Right renal cortex interstitium (tissue), 3 donors: ENCODE data around the gene MICA. TPM values are rescaled to one million over a fixed set of nuclear protein-coding genes. Genes with fewer than 3 reads are reported as not detected.
"Not testable (repeated sequence)": the region's sequence is repeated elsewhere in the genome, so short reads cannot be mapped to it uniquely, and the experiment has no call there.

Source experiments
- DNase-seq, 3 donors: peaks; one replicate each; pipeline ENCODE4 v3.0.0-alpha.2; 2013; ENCODE audit warnings: low read depth in 3 of 3, low spot score in 2 of 3
- polyA plus RNA-seq, 3 donors: library from polyadenylated mRNA; unstranded; fragments of 120-200 nt; gene quantifications; one replicate each; pipeline ENCODE4 v1.2.1, GENCODE V29; 2013; ENCODE audit not compliant: insufficient read length in 3 of 3

MICA gene
- polyA plus RNA-seq, result 10 to 100 TPM in 1 of 3 donors, 1 to 10 TPM in 2; 3.4 to 10.5 (median 6.9) TPM

DNA sequence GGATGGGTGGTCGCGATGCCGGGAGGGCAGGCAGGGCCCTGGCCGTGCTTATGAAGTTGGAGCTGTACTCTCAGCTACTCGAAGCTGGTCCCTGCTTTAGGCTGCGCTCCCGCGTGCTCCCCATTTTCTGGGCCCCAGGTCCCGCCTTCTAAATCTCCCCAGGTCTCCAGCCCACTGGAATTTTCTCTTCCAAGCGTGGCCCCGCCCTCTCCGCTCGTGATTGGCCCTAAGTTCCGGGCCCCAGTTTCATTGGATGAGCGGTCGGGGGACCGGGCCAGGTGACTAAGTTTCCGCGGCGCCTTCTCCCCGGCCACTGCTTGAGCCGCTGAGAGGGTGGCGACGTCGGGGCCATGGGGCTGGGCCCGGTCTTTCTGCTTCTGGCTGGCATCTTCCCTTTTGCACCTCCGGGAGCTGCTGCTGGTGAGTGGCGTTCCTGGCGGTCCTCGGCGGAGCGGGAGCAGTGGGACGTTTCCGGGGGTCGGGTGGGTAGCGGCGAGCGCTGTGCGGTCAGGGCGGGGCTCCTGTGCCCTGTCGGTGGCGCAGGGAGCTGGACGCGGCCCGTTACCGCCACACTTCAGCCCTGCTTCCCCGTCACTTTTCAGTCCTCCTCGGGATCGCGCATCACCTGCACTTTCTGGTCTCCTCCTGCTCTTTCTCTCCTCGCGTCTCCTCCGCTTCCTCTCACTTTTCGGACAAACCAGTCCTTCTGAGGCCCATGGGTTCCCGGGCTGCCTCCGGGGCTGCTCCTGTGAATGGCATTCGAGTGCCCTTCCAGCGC, at the start of gene MICA:
Gene MICA, plus strand, starts transcription at position 313 of the 778 bp plus-strand sequence. Its CDS starts 38 bp downstream, at position 351.
- DNase-seq, result peak in 1 of 3 donors; percentile 81

DNA sequence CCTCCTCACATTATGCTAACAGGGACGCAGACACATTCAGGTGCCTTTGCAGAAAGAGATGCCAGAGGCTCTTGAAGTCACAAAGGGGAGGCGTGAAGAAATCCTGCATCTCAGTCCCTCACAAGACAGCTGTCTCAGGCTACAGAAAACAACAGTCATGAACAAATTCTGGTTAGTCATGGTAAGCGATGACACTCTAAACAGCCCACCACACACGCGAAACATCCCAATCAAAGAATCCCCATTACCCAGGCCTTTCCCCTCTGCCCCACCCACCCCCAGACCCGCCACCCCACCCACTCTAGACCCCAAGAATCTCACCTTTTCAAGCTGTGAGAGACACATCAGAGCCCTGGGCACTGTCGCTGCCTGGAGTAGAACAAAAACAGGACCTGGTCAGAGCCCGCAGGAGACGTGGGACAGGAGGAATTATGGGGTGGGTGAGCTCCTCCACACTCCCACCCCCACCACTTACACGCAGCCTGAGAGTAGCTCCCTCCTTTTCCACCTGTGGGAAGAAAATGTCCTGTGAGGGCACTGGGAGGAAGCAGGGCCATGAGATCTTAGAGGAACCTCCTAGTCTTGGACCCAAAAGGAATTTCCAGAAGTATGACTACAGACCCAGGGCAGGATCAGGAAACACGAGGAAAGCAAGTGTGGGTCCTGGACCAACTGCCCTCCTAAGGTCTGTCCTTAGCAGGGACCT, 49.1 kb upstream of the MICA start:
- no peak for DNase-seq

DNA sequence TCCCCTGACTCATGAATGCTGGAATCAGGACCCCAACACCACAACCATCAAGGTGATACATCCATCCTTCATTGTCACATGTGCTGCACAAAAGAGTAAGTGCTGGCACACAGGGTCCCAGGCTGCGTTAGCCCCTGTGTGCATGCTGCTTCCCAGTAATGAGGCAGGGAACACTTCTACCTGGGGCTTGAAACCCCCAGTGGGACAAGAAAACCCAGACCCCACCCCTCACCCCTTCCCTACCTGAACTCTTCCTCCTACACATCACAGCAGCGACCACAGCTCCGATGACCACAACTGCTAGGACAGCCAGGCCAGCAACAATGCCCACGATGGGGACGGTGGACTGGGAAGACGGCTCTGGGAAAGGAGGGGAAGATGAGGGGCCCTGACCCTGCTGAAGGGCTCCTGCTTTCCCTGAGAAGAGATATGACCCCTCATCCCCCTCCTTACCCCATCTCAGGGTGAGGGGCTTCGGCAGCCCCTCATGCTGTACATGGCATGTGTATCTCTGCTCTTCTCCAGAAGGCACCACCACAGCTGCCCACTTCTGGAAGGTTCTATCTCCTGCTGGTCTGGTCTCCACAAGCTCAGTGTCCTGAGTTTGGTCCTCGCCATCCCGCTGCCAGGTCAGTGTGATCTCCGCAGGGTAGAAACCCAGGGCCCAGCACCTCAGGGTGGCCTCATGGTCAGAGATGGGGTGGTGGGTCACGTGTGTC, 48.4 kb upstream of the MICA start:
- DNase-seq, result no peak

DNA sequence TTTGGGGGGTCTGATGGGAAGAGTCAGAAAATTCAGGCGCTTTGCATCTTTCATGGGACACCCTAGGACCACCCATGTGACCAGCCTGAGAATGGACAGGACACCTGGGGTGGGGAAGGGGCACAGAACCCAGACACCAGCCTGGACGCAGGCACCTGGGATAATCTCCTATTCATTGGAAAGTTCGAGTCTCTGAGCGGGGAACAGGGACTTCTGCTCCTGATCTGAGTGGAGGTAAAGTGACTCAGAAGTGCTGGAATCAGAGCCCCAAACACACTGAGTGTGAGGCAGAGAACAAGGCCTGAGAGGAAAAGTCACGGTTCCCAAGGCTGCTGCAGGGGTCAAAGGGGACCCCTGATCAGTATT, 47.8 kb upstream of the MICA start:
- DNase-seq, result no peak

DNA sequence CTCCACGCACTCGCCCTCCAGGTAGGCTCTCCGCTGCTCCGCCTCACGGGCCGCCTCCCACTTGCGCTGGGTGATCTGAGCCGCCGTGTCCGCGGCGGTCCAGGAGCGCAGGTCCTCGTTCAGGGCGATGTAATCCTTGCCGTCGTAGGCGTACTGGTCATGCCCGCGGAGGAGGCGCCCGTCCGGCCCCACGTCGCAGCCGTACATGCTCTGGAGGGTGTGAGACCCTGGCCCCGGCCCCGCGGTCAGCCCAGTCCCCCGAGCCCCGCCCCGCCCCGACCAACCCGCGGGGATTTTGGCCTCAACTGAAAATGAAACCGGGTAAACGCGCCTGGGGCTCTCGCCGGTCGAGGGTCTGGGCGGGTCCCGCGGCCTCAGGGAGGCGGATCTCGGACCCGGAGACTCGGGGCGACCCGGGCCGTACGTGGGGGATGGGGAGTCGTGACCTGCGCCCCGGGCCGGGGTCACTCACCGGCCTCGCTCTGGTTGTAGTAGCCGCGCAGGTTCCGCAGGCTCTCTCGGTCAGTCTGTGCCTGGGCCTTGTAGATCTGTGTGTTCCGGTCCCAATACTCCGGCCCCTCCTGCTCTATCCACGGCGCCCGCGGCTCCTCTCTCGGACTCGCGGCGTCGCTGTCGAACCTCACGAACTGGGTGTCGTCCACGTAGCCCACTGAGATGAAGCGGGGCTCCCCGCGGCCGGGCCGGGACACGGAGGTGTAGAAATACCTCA, 47.0 kb upstream of the MICA start:
- no peak for DNase-seq

DNA sequence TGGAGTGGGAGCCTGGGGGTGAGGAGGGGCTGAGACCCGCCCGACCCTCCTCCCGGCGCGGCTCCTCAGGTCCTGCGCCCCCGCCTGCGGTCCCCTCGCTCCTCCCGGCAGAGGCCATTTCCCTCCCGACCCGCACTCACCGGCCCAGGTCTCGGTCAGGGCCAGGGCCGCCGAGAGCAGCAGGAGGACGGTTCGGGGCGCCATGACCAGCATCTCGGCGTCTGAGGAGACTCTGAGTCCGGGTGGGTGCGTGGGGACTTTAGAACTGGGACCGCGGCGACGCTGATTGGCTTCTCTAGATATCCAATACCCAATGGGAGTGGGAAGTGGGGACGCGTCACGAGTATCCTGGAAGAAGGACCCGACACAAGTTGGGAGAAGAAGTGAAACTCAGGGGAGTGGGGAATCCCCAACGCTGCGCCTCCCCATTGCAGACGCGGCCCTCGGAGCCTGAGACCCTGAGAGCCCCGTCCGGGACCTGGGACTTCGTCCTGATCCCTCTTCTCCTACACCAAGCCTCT, 46.4 kb upstream of the MICA start, which contains the start of gene HLA-B:
Gene HLA-B, minus strand, starts transcription at position 234 of the 521 bp plus-strand sequence. Its CDS starts 21 bp downstream, at position 213.
- peak; percentile 47 to 72 (median 71) for DNase-seq

DNA sequence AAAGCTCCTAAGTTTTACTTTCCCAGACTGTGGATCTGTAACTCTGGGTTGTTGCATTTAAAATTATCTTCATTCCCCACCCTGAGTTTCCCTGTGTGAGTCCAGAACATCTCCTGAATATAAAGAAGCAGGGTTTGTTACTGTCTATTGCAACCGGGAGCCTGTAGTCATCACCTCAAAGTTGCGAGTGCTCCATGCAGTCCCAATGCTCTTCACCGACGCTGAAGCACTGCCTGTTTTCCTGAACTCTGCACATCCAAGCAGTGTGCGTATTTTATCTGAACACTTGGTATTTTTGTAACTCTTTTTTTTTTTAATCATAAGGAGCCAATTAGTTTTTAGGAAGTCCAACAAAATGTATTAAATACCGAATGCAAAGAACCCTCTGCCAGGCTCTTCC, 45.5 kb upstream of the MICA start:
- no peak for DNase-seq

DNA sequence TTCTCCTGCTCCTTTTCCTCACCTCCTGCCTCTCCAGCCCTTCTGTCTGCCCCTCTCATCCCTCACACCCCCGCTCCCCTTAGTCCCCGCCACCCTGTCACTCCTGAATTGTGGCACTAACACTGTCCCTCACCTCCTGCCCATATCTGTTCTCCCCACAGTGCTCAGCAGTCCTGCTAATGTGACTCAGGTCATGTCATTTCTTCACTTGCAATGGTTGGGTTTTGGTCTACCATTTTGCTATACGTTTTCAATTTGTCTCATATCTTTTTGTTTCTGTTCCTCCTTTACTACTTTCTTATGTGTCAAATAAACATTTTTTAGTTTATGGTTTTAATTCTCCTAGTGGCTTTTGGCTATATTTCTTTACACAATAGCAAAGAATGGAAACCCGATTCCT, 45.1 kb upstream of the MICA start:
- DNase-seq, result no peak

DNA sequence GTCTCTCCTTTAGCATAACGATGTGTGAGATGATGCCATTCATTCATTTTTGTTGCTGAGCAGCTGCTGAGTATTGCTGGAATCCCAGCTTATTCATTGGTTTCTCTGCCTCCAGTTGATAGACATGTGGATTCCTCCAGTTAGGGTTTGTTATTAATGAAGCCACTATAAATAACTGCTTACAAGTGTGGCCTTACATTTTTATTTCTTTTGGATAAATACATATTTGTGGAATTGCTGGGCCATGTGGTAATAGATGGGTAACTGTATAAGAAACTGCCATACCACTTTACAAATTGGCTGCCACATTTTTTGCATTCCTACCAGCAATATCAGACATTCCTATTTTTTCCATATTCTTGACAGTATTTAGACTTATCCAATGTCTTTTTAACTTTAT, 43.8 kb upstream of the MICA start:
- DNase-seq, result no peak

DNA sequence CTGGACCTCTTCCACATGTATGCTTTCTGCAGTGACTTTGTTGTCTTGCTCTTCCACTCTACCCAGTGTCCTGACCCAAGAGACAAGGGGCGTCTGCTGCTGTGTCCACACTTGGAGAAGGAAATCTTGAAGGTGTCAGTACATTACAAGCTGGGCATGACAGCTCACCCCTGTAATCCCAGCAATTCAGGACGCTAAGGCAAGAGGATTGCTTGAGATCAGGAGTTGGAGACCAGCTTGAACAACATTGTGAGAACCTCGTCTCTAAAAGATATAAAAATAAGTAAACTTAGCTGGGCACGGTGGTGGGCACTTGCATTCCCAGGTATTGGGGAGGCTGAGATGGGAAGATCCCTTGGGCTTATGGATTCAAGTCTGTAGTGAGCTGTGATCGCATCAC, 40.6 kb upstream of the MICA start:
- DNase-seq, result no peak

DNA sequence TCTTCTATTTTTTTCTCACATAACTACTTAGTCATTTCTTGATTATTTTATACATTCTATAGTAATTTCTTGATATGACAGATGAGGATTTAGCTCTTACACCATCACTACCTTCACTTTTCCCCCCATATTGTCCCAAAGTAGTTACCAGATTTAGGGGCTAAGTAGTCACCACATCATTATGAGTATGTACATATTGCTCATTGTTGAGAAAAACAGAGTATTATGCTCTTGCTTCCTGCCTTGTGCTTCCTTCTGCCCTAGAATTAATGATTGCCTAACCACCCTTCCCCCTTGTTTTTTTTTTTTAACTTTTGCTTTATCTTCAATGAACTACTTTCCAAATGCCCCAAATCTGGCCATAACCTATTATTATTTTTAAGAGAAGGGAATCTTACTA, 39.6 kb upstream of the MICA start:
- no peak for DNase-seq

DNA sequence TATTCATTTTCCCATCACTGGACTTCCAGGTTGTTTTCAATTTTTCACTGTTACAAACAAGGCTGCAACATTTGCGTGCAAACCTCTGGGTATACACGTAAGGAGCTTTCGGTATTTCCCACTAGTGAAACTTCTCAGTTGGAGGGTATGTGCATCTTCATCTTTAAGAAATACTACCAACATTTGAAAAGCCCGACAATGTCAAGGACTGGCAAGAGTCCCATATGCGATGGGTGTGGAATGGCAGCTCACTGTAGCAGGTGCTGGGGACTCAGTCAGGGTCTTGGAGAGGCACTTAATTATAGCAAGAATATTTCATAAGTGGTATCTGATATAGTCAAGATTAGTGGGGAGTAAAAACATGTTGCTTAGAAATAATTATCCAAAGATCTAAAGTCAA, 37.5 kb upstream of the MICA start:
- DNase-seq, result no peak

DNA sequence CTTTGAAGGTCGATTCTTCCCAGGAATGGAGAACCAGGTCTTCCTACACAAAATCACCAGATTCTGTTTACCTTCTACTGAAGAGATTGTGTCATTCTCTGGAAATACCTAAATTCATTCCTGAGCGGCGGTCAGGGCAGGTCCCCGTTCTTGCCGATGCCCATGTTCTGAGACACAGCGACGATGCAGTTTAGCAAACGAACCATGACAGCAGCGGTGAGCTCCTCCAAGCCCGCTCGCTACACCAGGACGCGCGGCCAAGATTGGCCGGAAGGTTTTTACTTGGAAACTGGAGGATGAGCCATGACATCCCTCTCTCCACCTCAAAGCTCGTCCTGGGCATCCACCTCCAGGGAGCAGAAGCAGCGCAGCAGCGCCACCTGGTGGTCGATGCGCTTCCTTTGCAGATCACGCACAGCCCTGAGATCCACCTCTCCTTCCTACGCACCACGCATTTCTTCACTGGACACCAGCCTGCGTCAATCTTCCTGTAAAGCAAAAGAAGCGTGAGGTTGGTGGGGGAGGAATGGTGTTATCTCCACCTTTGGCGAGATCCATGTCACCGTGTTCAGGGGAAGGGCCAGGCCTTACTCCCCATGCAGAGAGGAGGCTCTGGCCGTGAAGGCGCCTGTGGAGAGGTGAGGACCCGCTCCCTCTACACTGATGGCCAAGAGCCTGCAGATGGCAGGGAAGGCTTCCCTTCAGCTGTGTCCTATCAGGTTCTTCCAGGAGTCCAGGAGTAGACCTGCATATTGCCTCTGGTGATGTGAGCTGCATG, 36.5 kb upstream of the MICA start:
- DNase-seq, result peak; percentile 76 to 87 (median 84)

DNA sequence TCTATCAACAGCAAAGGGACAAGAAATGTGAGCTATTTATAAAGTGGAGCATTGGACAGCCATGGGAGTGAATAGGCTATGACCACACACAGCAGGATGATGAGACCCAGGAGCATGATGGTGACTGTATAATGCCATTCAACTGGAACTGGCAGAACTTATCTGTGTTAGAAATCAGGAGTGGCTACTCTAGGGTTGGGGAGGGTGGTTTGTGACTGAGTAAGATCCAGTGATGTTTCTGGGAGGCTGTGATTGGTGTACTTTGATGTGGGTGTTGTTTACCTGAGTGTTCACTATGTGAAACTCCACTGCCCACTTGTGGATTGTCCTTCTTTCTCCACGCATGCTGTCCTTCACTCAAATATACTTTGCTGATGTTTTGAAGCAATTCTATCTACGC, 34.9 kb upstream of the MICA start:
- no peak for DNase-seq

DNA sequence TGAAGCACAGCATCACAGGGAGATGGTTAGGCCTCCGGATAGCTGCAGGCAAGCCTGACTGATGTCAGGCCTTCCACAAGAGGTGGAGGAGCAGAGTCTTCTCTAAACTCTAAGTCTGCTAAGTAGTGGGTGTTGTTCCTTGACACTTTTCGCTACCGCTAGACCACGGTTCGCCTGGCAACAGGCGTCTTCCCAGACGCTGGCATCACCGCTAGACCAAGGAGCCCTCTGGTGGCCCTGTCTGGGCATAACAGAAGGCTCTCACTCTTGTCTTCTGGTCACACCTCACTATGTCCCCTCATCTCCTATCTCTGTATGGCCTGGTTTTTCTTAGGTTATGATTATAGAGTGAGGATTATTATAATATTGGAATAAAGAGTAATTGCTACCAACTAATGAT, 29.3 kb upstream of the MICA start:
- not testable (repeated sequence) for DNase-seq

DNA sequence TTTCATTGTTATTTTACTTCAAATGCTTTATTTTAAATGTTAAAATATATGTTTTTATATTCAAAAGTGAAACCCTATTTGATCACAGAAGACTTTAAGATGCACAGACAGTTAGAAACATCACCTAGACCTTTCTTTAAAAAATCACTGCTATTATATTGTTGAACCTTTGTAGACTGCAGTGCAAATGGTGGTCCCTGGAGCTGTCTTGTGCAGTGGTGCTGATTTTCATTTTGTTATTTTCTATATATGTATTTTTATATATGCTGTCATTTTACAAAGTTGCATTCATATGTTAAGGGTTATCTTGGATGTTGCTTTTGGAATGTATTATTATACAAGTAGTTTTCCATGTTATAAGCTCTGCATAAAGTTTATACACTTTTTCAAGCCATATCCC, 27.7 kb upstream of the MICA start:
- no peak for DNase-seq

DNA sequence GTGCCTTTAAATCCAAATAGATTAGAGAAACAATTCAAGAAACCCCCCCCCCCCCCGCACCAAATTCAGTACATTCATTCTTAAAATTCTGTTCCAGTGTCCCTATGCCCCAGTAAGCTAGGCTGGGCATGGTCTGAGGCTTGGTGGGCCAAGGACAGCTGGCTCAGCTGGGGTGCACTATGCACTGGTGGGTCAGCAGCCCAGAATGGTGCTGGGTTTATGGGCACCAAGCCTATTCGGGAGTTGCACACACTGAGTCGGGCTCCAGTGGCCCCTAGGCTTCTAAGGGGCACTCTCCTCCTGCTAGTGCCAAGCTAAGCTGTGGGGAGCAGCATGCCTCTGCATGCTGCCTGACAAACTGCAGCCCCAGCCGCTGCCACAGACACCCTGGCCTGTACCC, 26.4 kb upstream of the MICA start:
- DNase-seq, result no peak

DNA sequence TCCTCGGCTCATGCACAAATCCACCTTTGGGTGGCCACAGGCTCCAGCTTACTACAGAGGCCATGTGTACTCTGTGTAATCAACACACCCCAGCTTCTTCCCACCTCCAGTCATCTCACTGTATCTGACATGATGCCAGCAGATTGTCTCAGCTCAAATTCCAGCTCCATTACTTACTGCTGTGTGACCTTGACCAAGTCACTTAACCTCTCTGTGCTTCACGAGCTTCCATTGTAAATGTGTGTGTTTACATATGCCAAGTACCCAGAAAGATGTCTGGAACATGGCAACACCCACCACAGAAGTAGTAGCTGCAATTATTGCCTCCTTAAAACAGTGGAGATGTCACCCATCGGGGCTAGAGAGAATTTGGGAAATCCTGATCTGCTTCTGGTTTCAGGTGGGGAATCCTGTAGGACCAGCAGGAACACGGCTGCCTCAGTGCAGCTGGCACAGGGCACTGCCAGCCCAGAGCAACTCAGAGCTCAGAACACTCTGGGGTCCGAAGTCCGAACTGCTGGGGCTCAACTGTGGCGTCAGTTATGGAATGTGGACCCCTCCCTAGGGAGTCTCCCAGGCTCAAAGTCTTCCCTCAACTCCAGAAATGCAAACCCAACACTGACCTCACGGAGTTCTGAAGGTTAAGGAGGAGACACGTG, 25.2 kb upstream of the MICA start:
- no peak for DNase-seq

DNA sequence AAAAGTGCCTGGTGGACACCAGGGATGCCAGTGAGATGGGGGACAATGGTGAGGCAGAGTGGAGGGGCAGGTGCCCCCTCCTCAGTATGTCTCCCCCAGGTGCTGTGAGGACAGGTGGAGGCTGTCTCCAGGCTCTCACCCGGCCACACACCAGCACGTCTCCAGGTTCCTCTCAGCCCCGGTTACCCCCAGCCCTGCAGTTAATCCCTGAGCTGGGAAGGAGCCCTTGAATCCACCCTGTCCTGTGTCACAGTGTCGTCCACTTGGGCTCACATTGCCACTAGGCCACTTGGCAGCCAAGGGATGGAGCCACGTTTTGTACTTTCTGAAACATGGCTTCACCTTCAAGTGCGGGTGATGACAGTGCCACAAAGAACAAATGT, 24.7 kb upstream of the MICA start:
- no peak for DNase-seq
